HepG2 (cell line): ENCODE results near the gene KDM4D. TPM values are rescaled to one million over a fixed set of nuclear protein-coding genes. Genes with fewer than 3 reads are reported as not detected.

Source experiments
- ATAC-seq: fragments of 200-7000 bp; cut with Tn5 transposase; 3 replicates; pipeline ENCODE4 v1.9.1; 2020; ENCODE audit warnings: mild to moderate bottlenecking, moderate library complexity
- BruUV-seq: library from RNA; stranded (reverse); fragments of 400-500 nt; replicated peaks from 2 replicates; lab custom pipeline; 2021; lab: Mats Ljungman, UMichigan
- CTCF ChIA-PET: fragments of 300-600 bp; formaldehyde crosslinking; extraction: SDS; loops from one replicate; lab custom pipeline; 2021; ENCODE audit warnings: low total read pairs, inconsistent platforms, low intra/inter-chr PET ratio; lab: Yijun Ruan, JAX
- POLR2A ChIA-PET: fragments of 350-600 bp; sonication (Branson Sonifier 250); formaldehyde crosslinking; loops from one replicate; lab custom pipeline; 2020; ENCODE audit warnings: antibody characterized with exemption, inconsistent platforms; lab: Yijun Ruan, JAX
- DNase-seq: peaks from one replicate; pipeline ENCODE4 v3.0.0-alpha.2; 2015; ENCODE audit warnings: low spot score
- FAIRE-seq: peaks from 3 replicates; lab custom pipeline; 2011; peaks lifted over from hg19 to GRCh38; lab: Jason Lieb, UNC
- H2AFZ ChIP-seq: one replicate; pipeline ENCODE4 v1.6.1; 2011; ENCODE audit warnings: low read length, inconsistent platforms
- H3K27ac ChIP-seq: fragments of 300-600 bp; 3 replicates; pipeline ENCODE4 v1.8.0; 2011; ENCODE audit warnings: mixed run types, mild to moderate bottlenecking, mixed read lengths, low read length, inconsistent platforms; ENCODE audit not compliant: insufficient read depth; ENCODE audit errors: extremely low read length
- H3K27me3 ChIP-seq, 2 experiments: fragments of 200-600 bp in 1 of 2; 2 replicates in 1 of 2; 3 replicates in 1 of 2; pipeline versions ENCODE4 v1.6.0 to v1.8.0; 2011; ENCODE audit warnings: low read length in 2 of 2, mild to moderate bottlenecking in 2 of 2, moderate library complexity in 2 of 2, inconsistent platforms in 1 of 2; ENCODE audit not compliant: insufficient read depth in 2 of 2, control insufficient read depth in 1 of 2
- H3K36me3 ChIP-seq, 2 experiments: fragments of 200-600 bp in 1 of 2; replicated peaks in 1 of 2; 2 replicates in 1 of 2; 3 replicates in 1 of 2; pipeline versions ENCODE4 v1.5.1 to v1.8.0; 2011; ENCODE audit warnings: low read length in 2 of 2, inconsistent platforms in 1 of 2; ENCODE audit not compliant: insufficient read depth in 2 of 2, control insufficient read depth in 1 of 2
- H3K4me1 ChIP-seq: 2 replicates; pipeline ENCODE4 v1.5.1; 2012; ENCODE audit warnings: low read length, inconsistent platforms; ENCODE audit not compliant: insufficient read depth
- H3K4me2 ChIP-seq: 2 replicates; pipeline ENCODE4 v1.6.0; 2011; ENCODE audit warnings: low read depth, low read length, inconsistent platforms
- H3K4me3 ChIP-seq, 3 experiments: fragments of 200-600 bp in 1 of 3; sonication (generic), shearing (Covaris generic) in 1 of 3; replicated peaks in 1 of 3; 2 replicates each; pipeline ENCODE4 v1.5.1; 2011 to 2016; ENCODE audit warnings: low read length in 3 of 3, inconsistent platforms in 2 of 3, low read depth in 2 of 3, mild to moderate bottlenecking in 2 of 3, control low read depth in 1 of 3, mixed read lengths in 1 of 3; ENCODE audit not compliant: insufficient read depth in 1 of 3
- H3K79me2 ChIP-seq: one replicate; pipeline ENCODE4 v1.6.1; 2011; ENCODE audit warnings: low read length, inconsistent platforms; ENCODE audit not compliant: insufficient read depth
- H3K9ac ChIP-seq: 2 replicates; pipeline ENCODE4 v1.6.0; 2011; ENCODE audit warnings: mild to moderate bottlenecking, low read depth, low read length, inconsistent platforms; ENCODE audit not compliant: insufficient read depth
- H3K9me3 ChIP-seq: 2 replicates; pipeline ENCODE4 v1.5.1; 2012; ENCODE audit warnings: mild to moderate bottlenecking, low read length
- H4K20me1 ChIP-seq: 2 replicates; pipeline ENCODE4 v1.6.0; 2011; ENCODE audit warnings: inconsistent platforms, mild to moderate bottlenecking, low read length, moderate library complexity; ENCODE audit not compliant: insufficient read depth
- BRD4 ChIP-seq: sonication (generic); formaldehyde crosslinking; IDR thresholded peaks from 2 replicates; pipeline ENCODE4 v1.4.0; 2020; ENCODE audit warnings: missing genetic modification reagents
- MED1 ChIP-seq: sonication (generic); formaldehyde crosslinking; IDR thresholded peaks from 2 replicates; pipeline ENCODE4 v1.4.0; 2020; ENCODE audit warnings: missing genetic modification reagents
- MYC ChIP-seq: sonication (generic); formaldehyde crosslinking; IDR thresholded peaks from 2 replicates; pipeline ENCODE4 v1.9.0; 2021; ENCODE audit warnings: missing genetic modification reagents, borderline replicate concordance
- RAD21 ChIP-seq: fragments of 450-650 bp; formaldehyde crosslinking; IDR thresholded peaks from 2 replicates; pipeline ENCODE4 v1.5.0; 2020; ENCODE audit warnings: mild to moderate bottlenecking
- SOX13 ChIP-seq, 3 experiments: fragments of 450-650 bp in 1 of 3; sonication (generic) in 1 of 3; formaldehyde crosslinking in 1 of 3; IDR thresholded peaks in 2 of 3; conservative IDR thresholded peaks in 1 of 3; 2 replicates each; pipeline versions ENCODE4 v1.5.0 to v1.6.1; 2016 to 2020; ENCODE audit warnings: antibody characterized with exemption in 1 of 3, mild to moderate bottlenecking in 1 of 3, missing compliant biosample characterization in 1 of 3, missing genetic modification reagents in 1 of 3, moderate library complexity in 1 of 3
- ZNF12 ChIP-seq: sonication (generic); formaldehyde crosslinking; IDR thresholded peaks from 2 replicates; pipeline ENCODE4 v1.5.0; 2020; ENCODE audit warnings: missing genetic modification reagents
- ZNF749 ChIP-seq: sonication (generic); formaldehyde crosslinking; IDR thresholded peaks from 2 replicates; pipeline ENCODE4 v1.8.0; 2022; ENCODE audit warnings: mild to moderate bottlenecking, missing genetic modification reagents, moderate library complexity, borderline replicate concordance
- ZNF850 ChIP-seq: sonication (generic); formaldehyde crosslinking; conservative IDR thresholded peaks from 2 replicates; pipeline ENCODE4 v1.9.0; 2021; ENCODE audit warnings: mild to moderate bottlenecking, missing genetic modification reagents
- ZNF891 ChIP-seq: sonication (generic); formaldehyde crosslinking; IDR thresholded peaks from 2 replicates; pipeline ENCODE4 v1.5.0; 2020; ENCODE audit warnings: mild to moderate bottlenecking, missing genetic modification reagents
- WGBS: methylation state at CpG from one replicate; pipeline ENCODE4 v1.1.6; 2017; ENCODE audit warnings: low lambda C conversion rate; 5-methylcytosine and 5-hydroxymethylcytosine counted together
- in situ Hi-C: cut with HindIII; loops from 2 replicates; pipeline ENCODE4 v1.10.0; 2017; ENCODE audit warnings: low pct_unique_long_range_greater_than_20kb; ENCODE audit not compliant: extremely low pct_ligation_motif_present
- intact Hi-C: fragments of 100-400 bp; cut with micrococcal nuclease; formaldehyde crosslinking; loops from one replicate; pipeline ENCODE4 v1.10.0; 2022; ENCODE audit not compliant: unreplicated experiment
- polyA plus RNA-seq, 8 experiments: library from polyadenylated mRNA; depleted of rRNA in 3 of 8; stranded (reverse) in 7 of 8; unstranded in 1 of 8; fragments of >200 nt; fragmentation: Illumina TruSeq in 4 of 8; extraction: Trizol in 4 of 8; gene quantifications; 2 replicates each; pipeline versions ENCODE4 v1.2.1 to v1.2.3, GENCODE V29; 2011 to 2016; ENCODE audit warnings: low read depth in 4 of 8, missing spikeins in 1 of 8, mixed read lengths in 1 of 8; ENCODE audit not compliant: insufficient read depth in 1 of 8
- total RNA-seq, 5 experiments: library from RNA; depleted of rRNA; stranded (reverse); fragments of >200 nt; fragmentation: Illumina TruSeq; extraction: Trizol; gene quantifications; 2 replicates each; pipeline ENCODE4 v1.2.3, GENCODE V29; 2016; ENCODE audit warnings: low read depth in 1 of 5
- TF ChIP-seq, protein P1 (sequence below): sonication (generic); formaldehyde crosslinking; IDR thresholded peaks from 2 replicates; pipeline ENCODE4 v1.8.0; 2022; ENCODE audit warnings: missing genetic modification reagents, low read depth, mild to moderate bottlenecking, borderline replicate concordance
- TF ChIP-seq, protein P2 (sequence below): sonication (generic); formaldehyde crosslinking; IDR thresholded peaks from 2 replicates; pipeline ENCODE4 v1.5.0; 2020; ENCODE audit warnings: missing genetic modification reagents
- TF ChIP-seq, protein P3 (sequence below): sonication (generic); formaldehyde crosslinking; IDR thresholded peaks from 2 replicates; pipeline ENCODE4 v1.4.0; 2020; ENCODE audit warnings: missing genetic modification reagents

Gene KDM4D
- total and polyA plus RNA-seq, 2 of the 13 experiments (the other 11 are each of a cell fraction or from before 2014, with no cell fraction given), result 0.96 to 1.3 TPM

DNA sequence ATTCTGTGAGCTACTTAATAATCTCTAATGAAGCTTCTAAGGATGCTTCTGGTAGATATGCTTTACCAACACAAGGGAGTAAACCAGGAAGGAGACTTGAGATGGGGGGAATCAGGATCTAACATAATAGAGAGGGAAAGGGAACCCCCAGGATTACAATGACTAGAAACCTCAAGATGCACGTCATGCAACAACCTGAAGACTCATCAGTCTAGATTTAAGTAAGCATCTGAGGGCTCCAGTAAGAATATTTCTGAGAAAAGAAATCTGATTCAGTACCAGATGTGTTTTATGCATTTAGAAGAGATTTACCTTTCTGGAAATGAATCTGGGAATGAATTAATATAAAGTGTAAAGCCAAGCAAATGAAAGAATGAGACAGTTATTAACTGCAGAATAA lies 15.2 kb downstream of the KDM4D start:
- ATAC-seq (no peak), DNase-seq (no peak)
- H3K36me3 ChIP-seq, result no peaks in the 10 kb centered on the region

More for the DNA sequence above, 15.2 kb downstream of the KDM4D start:
- no peaks in the 10 kb centered on the region for H3K4me1 ChIP-seq
- 36% methylated on average over 1 of the region's 1 CpG for WGBS
- intact Hi-C loops, result no loop called here
- H3K27me3 ChIP-seq, result no peaks in the 10 kb centered on the region
- H4K20me1 ChIP-seq, result no peaks in the 10 kb centered on the region
- in situ Hi-C loops, result no loop called here
- H3K27ac ChIP-seq, result no peak overlapping the region
- TF ChIP-seq ZNF850 (CRISPR knock-in tag) (no peak), RAD21 (no peak), ZNF749 (CRISPR knock-in tag) (no peak), ZNF891 (no peak), SOX13 (IDR thresholded peaks at IDR 0.05) (no peak), SOX13 (CRISPR knock-in tag; conservative IDR thresholded peaks at IDR 0.05 in 1 of 2, IDR thresholded peaks at IDR 0.05 in 1 of 2) (no peak), MYC (CRISPR knock-in tag) (no peak), BRD4 (CRISPR knock-in tag) (no peak), MED1 (CRISPR knock-in tag) (no peak), ZNF12 (CRISPR knock-in tag) (no peak)
- TF ChIP-seq, protein P1, sequence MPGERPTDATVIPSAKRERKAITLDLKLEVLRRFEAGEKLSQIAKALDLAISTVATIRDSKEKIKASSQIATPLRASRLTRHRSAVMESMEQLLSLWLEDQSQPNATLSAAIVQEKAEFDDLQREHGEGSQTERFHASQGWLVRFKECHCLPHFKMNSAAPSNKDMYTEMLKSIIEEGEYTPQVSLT, result no peak
- TF ChIP-seq, protein P2, sequence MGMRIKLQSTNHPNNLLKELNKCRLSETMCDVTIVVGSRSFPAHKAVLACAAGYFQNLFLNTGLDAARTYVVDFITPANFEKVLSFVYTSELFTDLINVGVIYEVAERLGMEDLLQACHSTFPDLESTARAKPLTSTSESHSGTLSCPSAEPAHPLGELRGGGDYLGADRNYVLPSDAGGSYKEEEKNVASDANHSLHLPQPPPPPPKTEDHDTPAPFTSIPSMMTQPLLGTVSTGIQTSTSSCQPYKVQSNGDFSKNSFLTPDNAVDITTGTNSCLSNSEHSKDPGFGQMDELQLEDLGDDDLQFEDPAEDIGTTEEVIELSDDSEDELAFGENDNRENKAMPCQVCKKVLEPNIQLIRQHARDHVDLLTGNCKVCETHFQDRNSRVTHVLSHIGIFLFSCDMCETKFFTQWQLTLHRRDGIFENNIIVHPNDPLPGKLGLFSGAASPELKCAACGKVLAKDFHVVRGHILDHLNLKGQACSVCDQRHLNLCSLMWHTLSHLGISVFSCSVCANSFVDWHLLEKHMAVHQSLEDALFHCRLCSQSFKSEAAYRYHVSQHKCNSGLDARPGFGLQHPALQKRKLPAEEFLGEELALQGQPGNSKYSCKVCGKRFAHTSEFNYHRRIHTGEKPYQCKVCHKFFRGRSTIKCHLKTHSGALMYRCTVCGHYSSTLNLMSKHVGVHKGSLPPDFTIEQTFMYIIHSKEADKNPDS (CRISPR knock-in tag), result no peak
- TF ChIP-seq, protein P3, sequence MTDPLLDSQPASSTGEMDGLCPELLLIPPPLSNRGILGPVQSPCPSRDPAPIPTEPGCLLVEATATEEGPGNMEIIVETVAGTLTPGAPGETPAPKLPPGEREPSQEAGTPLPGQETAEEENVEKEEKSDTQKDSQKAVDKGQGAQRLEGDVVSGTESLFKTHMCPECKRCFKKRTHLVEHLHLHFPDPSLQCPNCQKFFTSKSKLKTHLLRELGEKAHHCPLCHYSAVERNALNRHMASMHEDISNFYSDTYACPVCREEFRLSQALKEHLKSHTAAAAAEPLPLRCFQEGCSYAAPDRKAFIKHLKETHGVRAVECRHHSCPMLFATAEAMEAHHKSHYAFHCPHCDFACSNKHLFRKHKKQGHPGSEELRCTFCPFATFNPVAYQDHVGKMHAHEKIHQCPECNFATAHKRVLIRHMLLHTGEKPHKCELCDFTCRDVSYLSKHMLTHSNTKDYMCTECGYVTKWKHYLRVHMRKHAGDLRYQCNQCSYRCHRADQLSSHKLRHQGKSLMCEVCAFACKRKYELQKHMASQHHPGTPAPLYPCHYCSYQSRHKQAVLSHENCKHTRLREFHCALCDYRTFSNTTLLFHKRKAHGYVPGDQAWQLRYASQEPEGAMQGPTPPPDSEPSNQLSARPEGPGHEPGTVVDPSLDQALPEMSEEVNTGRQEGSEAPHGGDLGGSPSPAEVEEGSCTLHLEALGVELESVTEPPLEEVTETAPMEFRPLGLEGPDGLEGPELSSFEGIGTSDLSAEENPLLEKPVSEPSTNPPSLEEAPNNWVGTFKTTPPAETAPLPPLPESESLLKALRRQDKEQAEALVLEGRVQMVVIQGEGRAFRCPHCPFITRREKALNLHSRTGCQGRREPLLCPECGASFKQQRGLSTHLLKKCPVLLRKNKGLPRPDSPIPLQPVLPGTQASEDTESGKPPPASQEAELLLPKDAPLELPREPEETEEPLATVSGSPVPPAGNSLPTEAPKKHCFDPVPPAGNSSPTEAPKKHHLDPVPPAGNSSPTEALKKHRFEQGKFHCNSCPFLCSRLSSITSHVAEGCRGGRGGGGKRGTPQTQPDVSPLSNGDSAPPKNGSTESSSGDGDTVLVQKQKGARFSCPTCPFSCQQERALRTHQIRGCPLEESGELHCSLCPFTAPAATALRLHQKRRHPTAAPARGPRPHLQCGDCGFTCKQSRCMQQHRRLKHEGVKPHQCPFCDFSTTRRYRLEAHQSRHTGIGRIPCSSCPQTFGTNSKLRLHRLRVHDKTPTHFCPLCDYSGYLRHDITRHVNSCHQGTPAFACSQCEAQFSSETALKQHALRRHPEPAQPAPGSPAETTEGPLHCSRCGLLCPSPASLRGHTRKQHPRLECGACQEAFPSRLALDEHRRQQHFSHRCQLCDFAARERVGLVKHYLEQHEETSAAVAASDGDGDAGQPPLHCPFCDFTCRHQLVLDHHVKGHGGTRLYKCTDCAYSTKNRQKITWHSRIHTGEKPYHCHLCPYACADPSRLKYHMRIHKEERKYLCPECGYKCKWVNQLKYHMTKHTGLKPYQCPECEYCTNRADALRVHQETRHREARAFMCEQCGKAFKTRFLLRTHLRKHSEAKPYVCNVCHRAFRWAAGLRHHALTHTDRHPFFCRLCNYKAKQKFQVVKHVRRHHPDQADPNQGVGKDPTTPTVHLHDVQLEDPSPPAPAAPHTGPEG (CRISPR knock-in tag), result no peak
- no peak overlapping the region for H2AFZ ChIP-seq
- H3K4me2 ChIP-seq, result no peak overlapping the region
- ChIA-PET POLR2A (no interaction called here), CTCF (no interaction called here)
- no peak overlapping the region for H3K4me3 ChIP-seq
- no peaks in the 10 kb centered on the region for H3K9me3 ChIP-seq
- FAIRE-seq, result no peak
- no peak overlapping the region for H3K9ac ChIP-seq
- no peaks in the 10 kb centered on the region for H3K79me2 ChIP-seq
- BruUV-seq, result no TSS peak
